ENCODE measurements around the gene MYO9B.

The MYO9B gene

DNA sequence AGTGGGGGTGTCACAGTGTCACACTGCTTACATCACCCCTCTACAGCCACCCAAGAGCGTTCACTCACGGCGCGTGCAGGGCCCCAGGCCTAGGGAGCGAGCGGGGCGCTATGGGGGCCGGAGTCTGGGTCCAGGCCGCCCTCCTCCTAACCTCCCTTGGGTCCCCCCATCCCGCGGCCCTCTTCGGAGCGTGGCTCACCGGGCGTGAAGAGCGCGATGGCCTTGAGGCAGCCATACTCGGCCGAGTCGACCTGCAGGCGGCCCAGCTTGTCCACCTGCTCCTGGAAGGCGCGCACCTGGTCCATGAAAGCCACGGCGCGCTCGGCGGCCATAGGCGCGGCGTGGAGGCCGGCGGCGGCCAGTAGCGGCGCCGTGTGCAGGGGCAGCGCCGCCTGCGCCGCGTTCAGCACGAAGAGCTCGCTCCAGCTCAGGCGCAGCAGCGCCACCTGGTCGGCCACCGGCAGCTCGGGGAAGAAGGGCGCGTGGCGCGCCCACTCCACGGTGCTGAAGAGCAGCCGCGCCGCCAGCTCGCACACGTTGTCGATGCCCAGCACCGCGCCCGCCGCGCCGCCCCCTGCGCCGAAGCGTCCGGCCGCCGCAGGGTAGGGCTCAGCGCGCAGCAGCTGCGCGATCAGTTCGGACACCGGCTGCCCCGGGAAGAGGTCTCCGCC, 159.9 kb downstream of the MYO9B start:
- Histone ChIP-seq H3K4me1 (ENCODE audit: insufficient read depth, low read length) (peaks cover 10% of the 10 kb centered on the region; the same call in 1 of the 2 replicates), H3K4me3 (ENCODE audit: low read length) (peak overlapping the region; percentile 85), H3K27me3 (ENCODE audit: insufficient read depth, low read length) (no peaks in the 10 kb centered on the region), H3K9ac (ENCODE audit: low read depth, low read length) (peak overlapping the region; percentile 90; the same call in 1 of the 2 replicates), H3K36me3 (ENCODE audit: insufficient read depth, low read depth, low read length) (peaks cover 62% of the 10 kb centered on the region), H3K9me3 (ENCODE audit: insufficient read depth, low read depth, low read length) (no peaks in the 10 kb centered on the region), H3K27ac (ENCODE audit: low read length) (peak overlapping the region; percentile 71)

DNA sequence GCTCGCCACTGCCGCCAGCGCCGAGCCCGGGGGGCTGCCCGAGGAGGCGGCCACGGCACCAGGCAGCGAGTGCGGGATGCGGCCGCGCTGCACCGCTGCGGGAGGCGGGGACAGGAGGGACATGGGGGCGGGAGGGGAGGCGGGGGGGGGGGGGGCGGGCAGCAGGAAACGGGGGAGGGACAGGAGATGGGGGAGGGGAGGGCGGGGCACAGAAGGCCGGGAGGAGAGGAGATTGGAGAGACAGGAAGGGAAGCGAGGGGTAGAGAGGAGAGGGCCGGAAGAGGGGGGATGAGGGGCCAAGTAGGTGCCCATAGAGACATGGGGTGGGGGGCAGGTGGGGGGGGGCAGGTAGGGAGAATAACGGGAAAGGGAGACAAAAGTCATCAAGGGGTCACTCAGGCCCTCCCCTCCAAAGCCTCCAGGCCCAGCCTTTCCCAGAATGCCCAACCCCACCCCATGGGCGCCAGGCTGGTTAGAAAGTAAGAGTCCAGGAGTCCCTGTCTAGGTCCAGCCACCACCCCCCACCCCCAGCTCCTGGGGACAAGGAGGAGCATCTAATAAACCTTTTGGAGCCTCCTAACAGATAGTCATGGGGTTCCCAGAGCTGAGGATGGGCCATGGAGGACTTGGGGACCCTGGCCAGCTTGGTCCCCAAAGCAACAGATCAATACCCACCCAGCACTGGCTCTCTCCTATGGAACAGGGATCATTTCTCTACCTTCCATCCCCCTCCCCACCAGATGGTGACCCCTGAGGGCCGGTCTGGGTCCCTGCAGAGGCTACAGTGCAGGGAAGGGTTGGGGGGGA, 160.6 kb downstream of the MYO9B start:
- Histone ChIP-seq H3K4me3 (ENCODE audit: low read length) (peak overlapping the region; percentile 85; the same call in 1 of the 2 replicates), H3K27ac (ENCODE audit: low read length) (peak overlapping the region; percentile 71)

DNA sequence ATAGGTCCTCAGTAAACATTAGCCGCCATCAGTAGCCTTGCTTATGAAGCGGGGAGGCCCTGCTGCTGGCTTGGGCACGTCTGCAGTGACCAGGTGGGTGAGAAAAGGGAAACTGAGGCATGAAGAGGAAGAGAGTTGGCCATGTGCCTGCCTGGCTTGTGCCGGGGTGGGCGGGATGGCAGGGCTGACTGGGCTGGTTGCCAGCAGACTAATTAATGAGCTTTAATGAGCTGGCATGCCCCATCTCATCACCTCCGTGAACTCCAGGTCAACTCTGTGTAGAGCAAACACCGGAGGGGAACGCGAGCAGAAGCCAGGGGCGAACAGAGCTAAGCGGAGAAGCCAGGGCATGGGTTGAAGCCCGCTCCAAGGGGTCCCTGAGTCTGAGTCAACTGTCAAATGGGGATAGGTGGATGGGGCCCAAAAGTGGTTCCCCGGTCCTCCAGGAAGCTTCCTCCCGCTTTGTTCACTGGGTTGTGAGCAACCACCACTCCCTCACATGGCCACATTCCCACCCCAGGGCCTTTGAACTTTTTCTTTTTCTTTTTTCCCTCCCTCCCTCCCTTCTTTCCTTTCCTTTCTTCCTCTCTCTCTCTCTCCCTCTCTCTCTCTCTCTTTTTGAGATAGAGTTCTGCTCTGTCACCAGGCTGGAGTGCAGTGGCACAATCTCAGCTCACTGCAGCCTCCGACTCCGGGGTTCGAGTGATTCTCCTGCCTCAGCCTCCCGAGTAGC, 161.4 kb downstream of the MYO9B start:
- H3K9me3 ChIP-seq (ENCODE audit: insufficient read depth, low read depth, low read length): no peaks in the 10 kb centered on the region
- H3K27me3 ChIP-seq (ENCODE audit: insufficient read depth, low read length): no peaks in the 10 kb centered on the region
- H3K4me3 ChIP-seq (ENCODE audit: low read length): no peak overlapping the region
- no peak overlapping the region for H3K9ac ChIP-seq (ENCODE audit: low read depth, low read length)
- no peak overlapping the region for H3K27ac ChIP-seq (ENCODE audit: low read length)
- H3K4me1 ChIP-seq (ENCODE audit: insufficient read depth, low read length): peaks cover 10% of the 10 kb centered on the region; the same call in 1 of the 2 replicates
- peaks cover 58% of the 10 kb centered on the region for H3K36me3 ChIP-seq (ENCODE audit: insufficient read depth, low read depth, low read length)

More for the DNA sequence above, 160.6 kb downstream of the MYO9B start:
- H3K4me1 ChIP-seq (ENCODE audit: insufficient read depth, low read length): peaks cover 10% of the 10 kb centered on the region; the same call in 1 of the 2 replicates
- peak overlapping the region; percentile 90; the same call in 1 of the 2 replicates for H3K9ac ChIP-seq (ENCODE audit: low read depth, low read length)
- no peaks in the 10 kb centered on the region for H3K27me3 ChIP-seq (ENCODE audit: insufficient read depth, low read length)
- H3K9me3 ChIP-seq (ENCODE audit: insufficient read depth, low read depth, low read length): no peaks in the 10 kb centered on the region
- peaks cover 63% of the 10 kb centered on the region for H3K36me3 ChIP-seq (ENCODE audit: insufficient read depth, low read depth, low read length)

DNA sequence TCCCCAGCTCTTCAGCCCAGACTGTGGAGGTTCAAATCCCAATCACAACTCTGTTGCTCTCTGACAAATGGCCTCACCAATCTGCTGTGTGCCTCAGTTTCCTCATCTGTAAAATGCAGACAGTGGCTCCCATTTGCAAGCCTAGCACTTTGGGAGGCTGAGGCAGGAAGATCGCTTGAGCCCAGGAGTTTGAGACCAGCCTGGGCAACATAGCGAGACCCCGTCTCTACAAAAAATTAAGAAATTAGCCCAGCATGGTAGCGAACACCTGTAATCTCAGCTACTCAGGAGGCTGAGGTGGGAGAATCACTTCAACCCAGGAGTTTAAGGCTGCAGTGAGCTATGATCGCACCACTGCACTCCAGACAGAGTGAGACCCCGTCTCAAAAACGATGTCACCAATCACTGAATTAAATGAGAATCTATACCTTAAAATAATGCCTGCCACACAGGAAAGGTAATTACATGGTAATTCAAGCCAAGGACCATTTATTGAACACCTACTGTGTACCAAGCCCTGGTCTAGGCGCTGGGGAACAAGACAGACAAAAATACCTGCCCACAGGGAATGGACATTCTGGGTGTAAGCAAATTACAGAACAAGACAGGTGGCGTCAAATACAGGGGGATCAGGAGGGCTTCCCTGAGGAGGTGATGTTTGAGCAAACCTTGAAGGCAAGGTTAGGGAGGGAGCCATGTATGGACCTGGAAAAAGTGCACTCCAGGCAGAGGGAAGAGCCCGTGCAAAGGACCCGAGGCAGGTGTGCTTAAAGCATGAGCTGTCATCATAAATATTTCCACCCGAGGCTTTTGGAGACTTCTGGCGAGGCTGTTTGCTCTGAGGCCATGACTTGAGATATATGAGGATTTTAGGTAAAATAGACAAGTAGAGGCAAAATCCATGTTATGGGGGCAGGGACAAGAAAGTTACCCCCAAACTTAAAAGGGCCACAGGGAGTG, 162.4 kb downstream of the MYO9B start:
- Histone ChIP-seq H3K27ac (ENCODE audit: low read length) (no peak overlapping the region), H3K4me1 (ENCODE audit: insufficient read depth, low read length) (peaks cover 13% of the 10 kb centered on the region; the same call in 1 of the 2 replicates), H3K9ac (ENCODE audit: low read depth, low read length) (no peak overlapping the region), H3K9me3 (ENCODE audit: insufficient read depth, low read depth, low read length) (no peaks in the 10 kb centered on the region), H3K27me3 (ENCODE audit: insufficient read depth, low read length) (no peaks in the 10 kb centered on the region), H3K36me3 (ENCODE audit: insufficient read depth, low read depth, low read length) (peaks cover 48% of the 10 kb centered on the region), H3K4me3 (ENCODE audit: low read length) (no peak overlapping the region)

DNA sequence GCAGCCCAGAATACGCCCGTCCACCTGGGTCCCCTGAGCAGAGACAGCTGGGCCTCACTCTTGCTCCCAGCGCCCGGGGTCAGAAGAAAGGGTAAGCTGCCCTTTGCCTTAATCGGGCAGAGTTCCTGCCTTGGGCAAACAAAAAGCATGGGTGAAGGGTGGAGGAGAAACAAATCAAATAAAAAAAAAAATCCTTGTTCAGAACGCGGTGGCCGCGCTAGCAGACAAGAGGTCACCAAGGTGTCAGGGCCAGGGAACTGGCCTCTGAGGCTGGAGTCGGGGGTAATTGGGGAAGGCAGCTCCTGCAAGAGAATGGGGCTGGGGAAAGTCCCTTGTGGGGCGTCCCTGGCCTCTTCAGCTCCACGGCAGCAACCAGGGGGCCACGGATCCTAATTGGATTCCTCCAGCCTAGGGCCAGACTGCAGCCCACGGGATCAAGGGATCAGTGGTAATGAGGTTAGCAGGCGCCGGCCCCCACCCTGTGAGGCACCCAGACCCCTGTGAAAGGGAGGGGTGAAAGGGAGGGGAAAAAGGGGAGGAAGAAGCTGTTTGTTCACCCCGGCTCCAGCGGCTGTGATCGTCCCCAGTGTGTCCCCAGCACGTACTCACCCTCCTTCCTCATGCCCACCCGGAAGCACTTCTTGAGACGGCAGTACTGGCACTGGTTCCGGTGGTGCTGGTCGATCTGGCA, 164.6 kb downstream of the MYO9B start:
- Histone ChIP-seq H3K9ac (ENCODE audit: low read depth, low read length) (no peak overlapping the region), H3K36me3 (ENCODE audit: insufficient read depth, low read depth, low read length) (peaks cover 36% of the 10 kb centered on the region), H3K9me3 (ENCODE audit: insufficient read depth, low read depth, low read length) (no peaks in the 10 kb centered on the region), H3K27me3 (ENCODE audit: insufficient read depth, low read length) (no peaks in the 10 kb centered on the region), H3K4me3 (ENCODE audit: low read length) (no peak overlapping the region), H3K4me1 (ENCODE audit: insufficient read depth, low read length) (peaks cover 8% of the 10 kb centered on the region; the same call in 1 of the 2 replicates), H3K27ac (ENCODE audit: low read length) (no peak overlapping the region)

DNA sequence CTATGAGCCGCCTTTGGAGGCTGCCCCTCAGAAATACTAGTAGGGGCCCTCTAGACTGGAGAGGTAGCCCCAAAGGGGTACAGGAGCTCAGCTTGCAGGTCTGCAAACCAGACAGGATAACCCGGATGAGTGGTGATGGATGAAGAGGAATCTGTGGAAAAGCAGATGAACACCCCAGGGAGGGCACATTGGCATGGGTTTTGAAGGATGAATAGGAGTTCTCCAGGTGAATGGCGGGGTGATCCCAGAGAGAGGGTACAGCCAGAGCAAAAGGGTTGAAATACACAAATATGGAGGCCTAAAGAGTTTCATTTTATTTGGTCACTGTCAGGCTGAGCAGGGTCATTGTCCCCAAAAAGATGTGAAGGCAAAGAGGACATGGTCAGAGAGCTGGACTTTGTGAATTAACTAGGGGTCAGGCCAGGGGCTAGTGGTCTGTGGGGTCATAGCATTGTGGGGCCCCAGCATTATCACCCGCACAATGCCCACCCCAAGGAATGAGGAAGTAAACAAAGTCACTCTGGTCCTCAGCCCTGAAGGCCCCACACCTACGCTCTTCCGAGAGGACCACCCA, 165.3 kb downstream of the MYO9B start:
- no peak overlapping the region for H3K27ac ChIP-seq (ENCODE audit: low read length)
- H3K36me3 ChIP-seq (ENCODE audit: insufficient read depth, low read depth, low read length): peaks cover 36% of the 10 kb centered on the region
- H3K4me1 ChIP-seq (ENCODE audit: insufficient read depth, low read length): peaks cover 8% of the 10 kb centered on the region; the same call in 1 of the 2 replicates
- H3K4me3 ChIP-seq (ENCODE audit: low read length): no peak overlapping the region
- no peaks in the 10 kb centered on the region for H3K9me3 ChIP-seq (ENCODE audit: insufficient read depth, low read depth, low read length)
- no peaks in the 10 kb centered on the region for H3K27me3 ChIP-seq (ENCODE audit: insufficient read depth, low read length)
- H3K9ac ChIP-seq (ENCODE audit: low read depth, low read length): no peak overlapping the region

DNA sequence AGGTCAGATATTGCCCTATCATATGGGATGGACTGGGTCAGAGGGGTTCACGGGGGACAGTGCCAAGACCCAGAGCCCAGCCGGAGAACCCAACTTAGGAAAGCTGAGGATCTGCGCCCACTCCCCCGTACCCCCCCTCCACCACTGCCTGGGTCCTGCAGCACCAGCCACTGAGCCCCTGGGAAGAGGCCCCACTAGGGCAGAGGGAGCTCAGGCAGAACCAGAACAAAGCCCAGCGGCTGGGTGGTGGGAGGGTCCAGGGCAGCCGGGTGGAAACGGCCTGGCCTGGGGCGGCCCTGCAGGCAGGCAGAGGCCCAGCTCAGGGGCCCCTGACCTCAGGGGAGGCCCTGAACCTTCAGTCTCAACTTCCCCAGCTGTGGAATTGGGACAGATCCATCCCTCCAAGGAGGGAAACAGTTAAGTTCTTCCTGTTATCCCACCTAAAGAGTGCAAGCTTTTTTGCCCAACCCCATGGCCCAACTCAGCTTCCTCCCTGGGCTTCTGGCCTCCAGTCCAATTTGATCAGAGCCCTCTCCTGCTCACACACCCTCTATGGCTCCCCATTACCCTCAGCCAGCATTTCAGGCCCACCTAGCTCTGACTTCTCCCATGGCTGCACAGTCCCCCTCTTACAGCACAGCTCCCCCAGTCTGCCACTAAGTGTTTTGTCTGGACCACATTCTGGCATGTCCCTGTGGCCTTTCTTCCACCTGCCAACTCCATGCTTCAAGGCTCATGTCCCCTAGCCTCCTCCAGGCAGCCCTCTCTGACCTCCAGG, 167.0 kb downstream of the MYO9B start:
- Histone ChIP-seq H3K36me3 (ENCODE audit: insufficient read depth, low read depth, low read length) (peaks cover 29% of the 10 kb centered on the region), H3K27ac (ENCODE audit: low read length) (no peak overlapping the region), H3K9me3 (ENCODE audit: insufficient read depth, low read depth, low read length) (no peaks in the 10 kb centered on the region), H3K4me3 (ENCODE audit: low read length) (peak overlapping the region; percentile 91; the same call in 1 of the 2 replicates), H3K4me1 (ENCODE audit: insufficient read depth, low read length) (peaks cover 11% of the 10 kb centered on the region; the same call in 1 of the 2 replicates), H3K9ac (ENCODE audit: low read depth, low read length) (peak overlapping the region; percentile 27; the same call in 1 of the 2 replicates), H3K27me3 (ENCODE audit: insufficient read depth, low read length) (no peaks in the 10 kb centered on the region)

DNA sequence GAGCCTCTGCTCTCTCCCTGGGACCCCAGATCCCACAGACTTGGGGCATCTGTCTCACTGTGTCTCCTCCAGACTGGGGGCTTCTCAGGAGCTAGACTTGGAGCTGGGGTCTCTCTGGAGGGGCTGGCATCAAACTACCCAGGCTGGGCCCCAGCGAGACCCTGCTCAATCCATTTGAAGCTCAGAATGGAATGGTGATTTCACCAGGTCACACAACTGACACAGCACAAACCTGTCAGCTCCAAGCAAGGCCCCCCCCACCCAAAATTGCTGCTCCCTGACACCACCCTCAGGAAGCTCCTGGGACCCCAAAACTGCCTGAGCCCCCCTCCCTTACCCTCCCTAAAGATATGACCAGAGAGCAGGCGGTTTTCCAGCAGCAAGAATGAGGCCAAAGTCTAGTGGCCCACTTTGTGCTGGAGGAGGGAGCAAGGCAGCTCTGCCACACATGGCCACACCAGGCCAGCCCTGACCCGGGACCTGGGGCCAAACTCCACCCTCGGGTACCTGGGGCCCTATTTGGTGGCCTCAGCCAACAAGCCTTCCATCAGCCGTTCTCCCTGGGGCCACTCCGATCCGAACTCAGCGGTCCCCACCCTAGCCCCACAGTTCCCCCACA, 167.7 kb downstream of the MYO9B start:
- Histone ChIP-seq H3K27me3 (ENCODE audit: insufficient read depth, low read length) (no peaks in the 10 kb centered on the region), H3K36me3 (ENCODE audit: insufficient read depth, low read depth, low read length) (peaks cover 22% of the 10 kb centered on the region), H3K4me3 (ENCODE audit: low read length) (peak overlapping the region; percentile 91), H3K9ac (ENCODE audit: low read depth, low read length) (peak overlapping the region; percentile 82; the same call in 1 of the 2 replicates), H3K27ac (ENCODE audit: low read length) (no peak overlapping the region), H3K9me3 (ENCODE audit: insufficient read depth, low read depth, low read length) (no peaks in the 10 kb centered on the region), H3K4me1 (ENCODE audit: insufficient read depth, low read length) (peaks cover 16% of the 10 kb centered on the region; the same call in 1 of the 2 replicates)

DNA sequence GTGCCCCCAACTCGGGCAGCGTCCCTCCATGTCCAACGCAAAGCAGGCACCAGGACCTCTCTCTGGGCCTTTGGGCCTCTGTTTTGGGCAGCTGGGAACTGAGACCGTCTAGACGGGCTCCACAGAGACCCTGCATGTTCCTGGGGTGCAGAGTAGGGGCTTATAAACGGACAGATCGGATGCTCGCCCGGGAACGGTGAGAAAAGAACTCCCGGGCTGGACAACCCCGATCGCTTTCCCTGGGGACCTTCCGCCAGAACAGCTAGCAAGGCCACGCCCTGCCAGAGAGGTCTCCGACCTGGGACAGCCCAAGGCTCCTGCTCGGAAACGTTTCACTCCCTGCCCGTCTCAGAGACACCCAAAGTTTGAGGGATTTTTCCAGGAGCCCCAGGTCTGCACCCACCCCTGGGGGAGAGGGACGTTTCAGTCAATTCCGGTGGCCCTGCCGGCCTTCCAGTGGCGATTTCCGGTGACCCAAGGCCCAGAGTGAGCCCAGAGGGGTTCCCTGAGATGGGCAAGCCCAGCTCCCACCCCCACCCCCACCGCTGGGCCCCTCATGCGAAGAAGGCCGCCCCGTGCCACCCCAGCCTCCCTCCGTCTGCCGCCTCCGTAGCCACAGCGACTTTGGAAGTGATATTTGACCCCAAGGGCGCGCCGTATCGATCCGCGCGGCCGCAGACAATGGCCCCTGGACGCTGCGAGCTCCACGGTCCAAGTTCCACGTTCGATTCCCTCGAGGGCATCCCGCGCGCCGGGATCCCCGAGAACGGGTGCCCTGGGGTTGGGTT, 168.4 kb downstream of the MYO9B start:
- Histone ChIP-seq H3K4me3 (ENCODE audit: low read length) (peak overlapping the region; percentile 91), H3K27me3 (ENCODE audit: insufficient read depth, low read length) (no peaks in the 10 kb centered on the region), H3K4me1 (ENCODE audit: insufficient read depth, low read length) (peaks cover 23% of the 10 kb centered on the region; the same call in 1 of the 2 replicates), H3K9ac (ENCODE audit: low read depth, low read length) (peak overlapping the region; percentile 82), H3K36me3 (ENCODE audit: insufficient read depth, low read depth, low read length) (peaks cover 17% of the 10 kb centered on the region), H3K9me3 (ENCODE audit: insufficient read depth, low read depth, low read length) (no peaks in the 10 kb centered on the region), H3K27ac (ENCODE audit: low read length) (peak overlapping the region; percentile 43)

All from iPS-20b (cell line).